ENCODE measurements around the gene PUS7. TPM values are rescaled to one million over a fixed set of nuclear protein-coding genes. Genes with fewer than 3 reads are reported as not detected.
"Not testable (repeated sequence)": the region's sequence is repeated elsewhere in the genome, so short reads cannot be mapped to it uniquely, and the experiment has no call there.

Gene PUS7
- total RNA-seq, 1 donor from 2014 or later, result 39.8 TPM

DNA sequence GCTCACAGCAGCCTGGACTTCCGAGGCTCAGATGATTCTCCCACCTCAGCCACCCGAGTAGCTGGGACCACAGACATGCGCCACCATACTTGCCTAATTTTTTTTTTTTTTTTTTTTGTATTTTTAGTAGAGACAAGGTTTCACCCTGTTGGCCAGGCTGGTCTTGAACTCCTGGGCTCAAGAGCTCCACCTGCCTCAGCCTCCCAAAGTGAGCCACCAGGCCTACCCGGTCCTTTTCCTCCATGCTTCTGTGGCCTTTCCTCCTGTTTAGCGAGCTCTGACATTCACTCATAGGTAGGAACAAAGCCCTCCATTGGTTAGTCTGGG lies 83.3 kb downstream of the PUS7 start:
- Mint-ChIP-seq H3K9me3 (peaks cover 2% of the 10 kb centered on the region), H3K36me3 (no peaks in the 10 kb centered on the region), H3K4me1 (no peaks in the 10 kb centered on the region), H3K27me3 (ENCODE audit: insufficient read depth, low read depth) (peaks cover 4% of the 10 kb centered on the region), H3K27ac (no peak overlapping the region), H3K4me3 (no peak overlapping the region)
- no peaks in the 10 kb centered on the region for H3K9me3 ChIP-seq (ENCODE audit: low read depth)
- H3K27me3 ChIP-seq, result no peaks in the 10 kb centered on the region
- H3K79me2 ChIP-seq (ENCODE audit: low read depth), result no peaks in the 10 kb centered on the region
- no peaks in the 10 kb centered on the region for H3F3A ChIP-seq (ENCODE audit: low read depth)
- H3K27ac ChIP-seq, result no peak overlapping the region
- no peak overlapping the region for H3K9ac ChIP-seq
- no peaks in the 10 kb centered on the region for H4K20me1 ChIP-seq (ENCODE audit: low read depth)
- peak overlapping the region; percentile 73 for H2AFZ ChIP-seq (replicated peaks)
- TF ChIP-seq EZH2 (IDR thresholded peaks at IDR 0.05) (no peak), EZH2phosphoT487 (IDR thresholded peaks at IDR 0.05) (no peak)
- TF ChIP-seq, protein P1, sequence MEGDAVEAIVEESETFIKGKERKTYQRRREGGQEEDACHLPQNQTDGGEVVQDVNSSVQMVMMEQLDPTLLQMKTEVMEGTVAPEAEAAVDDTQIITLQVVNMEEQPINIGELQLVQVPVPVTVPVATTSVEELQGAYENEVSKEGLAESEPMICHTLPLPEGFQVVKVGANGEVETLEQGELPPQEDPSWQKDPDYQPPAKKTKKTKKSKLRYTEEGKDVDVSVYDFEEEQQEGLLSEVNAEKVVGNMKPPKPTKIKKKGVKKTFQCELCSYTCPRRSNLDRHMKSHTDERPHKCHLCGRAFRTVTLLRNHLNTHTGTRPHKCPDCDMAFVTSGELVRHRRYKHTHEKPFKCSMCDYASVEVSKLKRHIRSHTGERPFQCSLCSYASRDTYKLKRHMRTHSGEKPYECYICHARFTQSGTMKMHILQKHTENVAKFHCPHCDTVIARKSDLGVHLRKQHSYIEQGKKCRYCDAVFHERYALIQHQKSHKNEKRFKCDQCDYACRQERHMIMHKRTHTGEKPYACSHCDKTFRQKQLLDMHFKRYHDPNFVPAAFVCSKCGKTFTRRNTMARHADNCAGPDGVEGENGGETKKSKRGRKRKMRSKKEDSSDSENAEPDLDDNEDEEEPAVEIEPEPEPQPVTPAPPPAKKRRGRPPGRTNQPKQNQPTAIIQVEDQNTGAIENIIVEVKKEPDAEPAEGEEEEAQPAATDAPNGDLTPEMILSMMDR (IDR thresholded peaks at IDR 0.05), result no peak
- H3K4me1 ChIP-seq, result no peaks in the 10 kb centered on the region
- H3K4me3 ChIP-seq, result no peak overlapping the region
- H3K4me2 ChIP-seq, result no peak overlapping the region
- no peak for DNase-seq (ENCODE audit: low spot score)
- no peaks in the 10 kb centered on the region for H3K36me3 ChIP-seq

DNA sequence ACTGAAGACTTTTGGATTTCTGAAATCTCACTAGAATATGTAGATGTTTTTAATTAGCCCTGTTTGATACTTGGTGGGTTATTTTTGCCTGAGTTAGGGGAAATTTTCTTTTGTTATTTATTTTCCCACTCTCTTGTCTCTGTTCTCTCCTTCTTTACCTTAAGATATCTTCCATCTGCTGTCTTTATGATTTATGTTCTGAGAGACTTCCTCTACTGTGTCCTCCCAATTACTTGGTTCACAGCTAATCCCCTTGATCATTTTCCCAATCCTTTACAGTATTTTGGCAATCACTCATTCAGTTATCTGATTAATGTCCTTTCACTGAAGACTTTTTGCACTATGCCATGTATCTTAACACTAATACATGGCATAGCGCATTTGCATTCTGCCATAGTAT lies 83.8 kb downstream of the PUS7 start:
- Histone ChIP-seq H3K79me2 (ENCODE audit: low read depth) (no peaks in the 10 kb centered on the region), H4K20me1 (ENCODE audit: low read depth) (no peaks in the 10 kb centered on the region), H3K9me3 (ENCODE audit: low read depth) (no peaks in the 10 kb centered on the region), H3K4me1 (no peaks in the 10 kb centered on the region), H3K27me3 (no peaks in the 10 kb centered on the region), H3K4me3 (no peak overlapping the region), H3K36me3 (no peaks in the 10 kb centered on the region), H2AFZ (replicated peaks) (no peak overlapping the region), H3K4me2 (no peak overlapping the region), H3K9ac (no peak overlapping the region), H3F3A (ENCODE audit: low read depth) (no peaks in the 10 kb centered on the region), H3K27ac (no peak overlapping the region)
- no peak overlapping the region for H3K27ac Mint-ChIP-seq
- H3K27me3 Mint-ChIP-seq (ENCODE audit: insufficient read depth, low read depth), result peaks cover 4% of the 10 kb centered on the region
- peaks cover 2% of the 10 kb centered on the region for H3K9me3 Mint-ChIP-seq
- no peaks in the 10 kb centered on the region for H3K36me3 Mint-ChIP-seq
- no peaks in the 10 kb centered on the region for H3K4me1 Mint-ChIP-seq
- no peak overlapping the region for H3K4me3 Mint-ChIP-seq
- DNase-seq (ENCODE audit: low spot score), result no peak
- TF ChIP-seq EZH2 (IDR thresholded peaks at IDR 0.05), result no peak
- TF ChIP-seq, protein P1 (IDR thresholded peaks at IDR 0.05), result no peak
- no peak for TF ChIP-seq EZH2phosphoT487 (IDR thresholded peaks at IDR 0.05)

DNA sequence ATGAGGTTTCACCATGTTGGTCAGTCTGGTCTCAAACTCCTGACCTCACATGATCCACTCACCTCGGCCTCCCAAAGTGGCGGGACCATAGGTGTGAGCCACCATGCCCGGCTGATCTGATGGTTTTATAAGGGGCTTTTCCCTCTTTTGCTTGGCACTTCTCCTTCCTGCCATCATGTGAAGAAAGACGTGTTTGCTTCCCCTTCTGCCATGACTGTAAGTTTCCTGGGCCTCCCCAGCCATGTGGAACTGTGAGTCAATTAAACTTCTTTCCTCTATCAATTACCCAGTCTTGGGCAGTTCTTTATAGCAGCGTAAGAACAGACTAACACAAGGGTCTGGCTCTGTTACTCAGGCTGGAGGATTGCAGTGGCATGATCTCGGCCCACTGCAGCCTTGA lies 84.7 kb downstream of the PUS7 start:
- DNase-seq (ENCODE audit: low spot score); H3K27ac ChIP-seq; H3K4me3 Mint-ChIP-seq; H3K36me3 ChIP-seq; H2AFZ ChIP-seq (replicated peaks); H3K9me3 ChIP-seq (ENCODE audit: low read depth); H4K20me1 ChIP-seq (ENCODE audit: low read depth); H3K27ac Mint-ChIP-seq; H3K9me3 Mint-ChIP-seq; H3K79me2 ChIP-seq (ENCODE audit: low read depth); H3K9ac ChIP-seq; H3K36me3 Mint-ChIP-seq; H3K27me3 Mint-ChIP-seq (ENCODE audit: insufficient read depth, low read depth); H3K4me3 ChIP-seq; H3K4me1 Mint-ChIP-seq; H3K4me1 ChIP-seq; H3K4me2 ChIP-seq; H3K27me3 ChIP-seq; H3F3A ChIP-seq (ENCODE audit: low read depth): not testable (repeated sequence)

DNA sequence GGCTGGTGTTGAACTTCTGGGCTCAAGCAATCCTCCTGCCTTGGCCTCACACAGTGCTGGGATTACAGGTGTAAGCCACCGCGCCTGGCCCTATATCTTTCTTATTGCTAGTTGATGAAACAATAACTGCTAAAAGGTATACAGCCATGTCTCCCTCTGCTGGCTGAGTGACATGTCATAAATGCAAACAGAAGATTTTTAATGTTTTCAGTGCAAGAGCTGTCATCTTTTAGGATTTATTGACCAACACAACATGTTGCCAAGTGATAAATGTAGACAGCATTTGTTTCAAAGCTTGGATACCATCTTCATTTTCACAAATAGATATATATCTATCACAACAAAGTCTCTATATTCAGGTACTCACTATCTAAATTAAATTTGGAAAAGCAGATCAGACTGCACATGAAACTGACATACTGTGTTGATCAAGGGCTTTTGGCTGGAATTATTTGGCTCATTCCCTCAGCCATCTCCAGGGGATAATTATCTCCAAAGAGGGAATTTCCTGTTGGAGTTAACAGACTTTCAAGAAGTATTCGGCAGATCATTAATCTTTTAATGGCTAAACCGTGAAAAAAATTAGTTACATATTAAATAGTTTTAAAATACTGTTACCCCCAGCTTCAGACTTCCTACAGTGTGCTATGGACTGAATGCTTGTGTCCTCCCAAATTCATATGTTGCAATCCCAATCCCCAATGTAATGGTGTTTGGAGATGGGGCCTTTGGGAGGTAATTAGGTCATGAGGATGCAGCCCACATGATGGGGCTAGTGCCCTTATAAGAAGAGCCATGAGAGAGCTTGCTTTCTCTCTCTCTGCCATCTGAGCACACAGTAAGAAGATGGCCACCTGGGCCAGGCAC lies 92.1 kb downstream of the PUS7 start:
- Histone ChIP-seq H3K27ac (no peak overlapping the region), H3K4me2 (no peak overlapping the region), H3K27me3 (no peaks in the 10 kb centered on the region), H3K36me3 (no peaks in the 10 kb centered on the region), H3K9me3 (ENCODE audit: low read depth) (no peaks in the 10 kb centered on the region), H4K20me1 (ENCODE audit: low read depth) (no peaks in the 10 kb centered on the region), H3K4me1 (no peaks in the 10 kb centered on the region), H3F3A (ENCODE audit: low read depth) (no peaks in the 10 kb centered on the region), H3K79me2 (ENCODE audit: low read depth) (no peaks in the 10 kb centered on the region), H2AFZ (replicated peaks) (no peak overlapping the region), H3K9ac (no peak overlapping the region), H3K4me3 (no peak overlapping the region)
- DNase-seq (ENCODE audit: low spot score), result peak; percentile 36
- no peaks in the 10 kb centered on the region for H3K4me1 Mint-ChIP-seq
- TF ChIP-seq EZH2phosphoT487 (IDR thresholded peaks at IDR 0.05), result no peak
- TF ChIP-seq, protein P1 (IDR thresholded peaks at IDR 0.05), result peak; percentile 46
- no peaks in the 10 kb centered on the region for H3K36me3 Mint-ChIP-seq
- H3K27me3 Mint-ChIP-seq (ENCODE audit: insufficient read depth, low read depth), result peaks cover 2% of the 10 kb centered on the region
- no peak overlapping the region for H3K27ac Mint-ChIP-seq
- no peak overlapping the region for H3K4me3 Mint-ChIP-seq
- no peaks in the 10 kb centered on the region for H3K9me3 Mint-ChIP-seq
